GM18909 (cell line): ENCODE results near the gene OR5F1.

ENCODE experiments used
- ATAC-seq: cut with Tn5 transposase; IDR thresholded peaks from one replicate; pipeline ENCODE4 v1.9.1; 2021; ENCODE audit warnings: mild to moderate bottlenecking; ENCODE audit not compliant: unreplicated experiment, poor library complexity

OR5F1 gene

DNA sequence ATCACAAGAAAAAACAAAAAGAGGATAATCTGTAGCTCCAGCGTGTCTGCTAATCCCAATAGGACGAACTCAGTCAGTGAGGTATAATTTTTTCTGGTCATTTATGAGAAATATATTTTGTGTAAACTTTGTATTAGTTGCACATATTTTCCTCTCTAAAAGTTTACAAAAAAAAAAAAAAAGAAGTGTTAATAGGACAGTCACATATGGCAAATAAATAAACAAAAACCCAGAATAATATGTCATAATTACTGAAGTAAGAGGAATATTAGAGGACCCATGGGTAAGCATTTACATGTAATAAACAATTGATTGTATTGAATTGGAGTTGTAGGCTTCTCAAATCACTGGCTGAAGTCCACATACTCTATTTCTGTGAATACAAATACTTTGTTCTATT lies at the start of gene OR5F1:
Gene OR5F1 (minus strand): TSS at position 101 of the 400 bp plus-strand sequence. CDS start 0 bp downstream, at position 101.
- no peak for ATAC-seq

DNA sequence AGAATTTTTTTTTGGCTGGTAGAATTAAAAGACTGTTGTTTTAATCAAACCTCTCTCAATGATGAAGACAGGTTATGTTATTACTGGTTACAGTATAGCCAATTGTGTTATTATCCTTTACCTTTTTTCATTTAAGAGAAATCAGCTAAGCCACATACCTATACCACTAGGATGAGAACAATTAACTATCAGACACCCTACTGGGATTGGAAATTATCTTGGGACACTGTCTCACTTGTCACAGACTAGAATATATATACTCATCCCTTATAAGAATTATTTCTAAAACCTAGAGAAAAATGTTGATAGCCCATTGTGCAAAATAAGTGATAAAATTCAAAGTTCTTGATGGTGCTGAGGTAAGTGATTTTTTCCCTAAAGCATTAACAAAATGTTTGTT lies 32.9 kb upstream of the OR5F1 start, which contains the start of gene OR5AS1:
Gene OR5AS1 (plus strand): TSS at position 301 of the 400 bp plus-strand sequence. CDS start 2,765 bp downstream, outside the sequence.
- no peak for ATAC-seq

DNA sequence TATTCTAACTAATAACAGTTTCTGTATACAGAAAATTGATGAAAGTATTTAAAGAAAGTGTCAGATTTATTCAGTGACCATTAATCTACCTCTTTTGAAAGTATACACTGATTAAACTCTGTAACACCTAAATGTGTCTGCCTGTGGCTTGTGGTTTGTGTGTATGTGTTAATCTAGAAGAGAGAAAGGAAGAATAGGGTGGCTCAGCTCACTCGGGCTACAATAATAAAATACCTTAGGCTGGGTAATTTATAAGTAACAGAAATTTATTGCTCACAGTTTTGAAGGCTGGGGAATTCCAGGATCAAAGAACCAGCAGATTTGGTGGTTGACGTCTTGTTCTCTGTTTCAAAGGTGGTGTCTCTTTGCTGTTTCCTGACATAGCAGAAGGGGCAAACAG lies 19.4 kb upstream of the OR5F1 start:
- no peak for ATAC-seq

DNA sequence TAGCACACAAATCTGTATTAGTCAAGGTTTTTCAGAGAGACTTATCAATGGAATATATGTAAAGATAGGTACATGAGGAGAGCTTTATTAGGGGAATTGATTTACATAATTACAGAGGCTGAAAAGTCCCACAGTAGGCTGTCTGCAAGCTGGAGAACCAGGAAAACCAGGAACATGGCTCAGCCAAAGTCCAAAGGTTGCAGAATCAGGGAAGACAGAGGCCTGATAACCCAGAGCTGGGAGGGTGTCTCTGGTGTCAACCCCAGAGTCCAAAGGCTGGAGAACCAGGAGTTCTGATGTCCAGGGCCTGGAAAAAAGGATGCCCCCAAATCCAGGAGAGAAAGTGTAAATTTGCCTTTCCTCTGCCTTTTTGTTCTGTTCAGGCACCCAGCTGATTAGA lies 16.3 kb upstream of the OR5F1 start:
- no peak for ATAC-seq

DNA sequence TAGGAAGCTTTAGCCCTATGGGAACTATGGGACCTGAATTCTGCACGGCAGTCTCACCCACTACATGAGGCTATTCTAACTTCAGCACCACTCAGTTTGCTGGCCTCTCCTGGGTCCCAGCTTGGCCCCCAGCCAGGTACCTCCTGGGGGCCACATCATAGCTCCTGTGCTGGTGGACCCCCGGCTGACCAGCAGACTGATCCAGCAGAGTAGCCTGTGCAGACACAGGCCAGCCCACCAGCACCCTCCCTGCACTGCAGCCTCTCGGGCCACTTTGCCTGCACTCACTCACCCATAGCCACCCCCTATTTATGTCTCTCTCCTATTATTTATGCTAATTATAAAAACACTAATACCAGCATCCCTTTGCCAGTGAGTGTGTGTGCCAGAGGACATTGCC lies 23.5 kb downstream of the OR5F1 start:
- ATAC-seq, result no peak

DNA sequence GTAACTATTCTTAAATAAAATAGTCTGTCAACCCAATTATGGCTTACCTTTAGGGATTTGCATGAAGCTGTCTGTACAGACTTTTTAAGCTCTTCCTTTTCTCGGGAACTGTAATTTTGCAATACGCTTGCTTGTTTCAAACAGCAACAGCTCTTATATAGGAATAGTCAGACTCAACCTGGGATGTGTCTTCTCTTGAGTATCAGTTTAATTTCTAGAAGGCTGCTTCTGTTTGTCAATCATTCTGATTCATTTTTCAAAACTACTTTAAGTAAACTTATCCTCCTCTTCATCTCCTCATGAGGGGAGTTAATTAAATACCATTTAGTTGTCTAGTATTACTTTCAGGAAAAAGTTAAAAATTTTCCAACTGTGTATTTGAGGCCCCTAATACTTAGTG lies 24.6 kb downstream of the OR5F1 start, which contains the start of gene OR10AG1:
Gene OR10AG1 (minus strand): TSS at position 101 of the 400 bp plus-strand sequence. CDS start 38 bp downstream, at position 63.
- ATAC-seq, result no peak

DNA sequence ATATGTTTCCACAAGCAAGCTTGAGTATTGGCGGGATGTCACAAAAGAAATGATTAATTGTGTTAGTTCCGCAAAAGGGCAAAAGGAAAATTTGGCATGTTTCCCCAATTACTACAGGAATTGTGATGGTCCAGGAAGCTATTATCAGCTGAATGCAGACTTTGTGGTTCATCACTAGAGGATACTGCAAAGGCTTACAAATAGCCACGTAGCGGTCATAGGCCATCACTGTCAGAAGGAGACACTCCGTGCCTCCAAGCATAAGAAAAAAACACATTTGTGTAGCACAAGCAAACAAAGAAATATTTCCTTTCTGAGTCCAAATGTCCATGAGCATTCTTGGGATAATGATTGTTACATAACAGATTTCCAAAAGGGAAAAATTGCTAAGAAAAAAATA lies 26.5 kb downstream of the OR5F1 start:
- ATAC-seq, result no peak

DNA sequence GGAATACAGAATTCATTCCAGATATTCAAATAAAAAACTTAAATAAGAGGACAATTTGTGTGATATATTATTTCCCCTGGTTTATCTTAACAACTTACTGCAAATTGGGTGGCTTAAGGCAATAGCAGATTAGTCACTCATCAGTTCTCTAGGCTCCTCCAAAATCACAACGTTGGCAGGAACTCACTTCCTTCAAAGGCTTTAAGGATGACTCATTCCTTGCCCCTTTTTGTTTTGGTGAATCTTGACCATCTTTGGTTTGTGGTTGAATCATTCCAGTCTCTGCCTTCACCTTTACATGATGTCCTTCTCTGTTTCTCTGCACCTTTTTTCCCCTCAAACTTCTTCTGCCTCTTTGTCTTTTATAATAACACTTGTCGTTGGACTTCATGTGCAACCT lies 28.0 kb downstream of the OR5F1 start:
- no peak for ATAC-seq

DNA sequence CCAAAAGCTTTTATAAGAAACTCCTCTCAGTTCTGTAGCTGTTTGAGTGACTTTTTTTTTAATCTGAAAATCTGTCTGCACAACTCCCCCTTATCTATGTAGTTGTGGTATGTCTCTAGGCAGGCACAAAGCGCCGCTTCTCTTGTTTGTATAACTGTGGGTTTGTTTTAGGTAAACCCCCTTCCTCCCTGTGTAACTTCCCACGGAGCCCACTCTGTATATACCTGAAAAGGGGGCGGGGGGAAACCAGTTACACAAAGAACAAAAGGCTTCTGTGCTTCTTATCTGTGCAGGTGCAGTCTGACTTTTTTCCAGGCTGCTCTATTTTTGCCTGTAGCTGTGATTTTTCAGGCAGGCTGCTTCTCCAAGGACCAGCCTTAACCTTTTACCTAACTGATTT lies 37.9 kb downstream of the OR5F1 start:
- ATAC-seq, result no peak

DNA sequence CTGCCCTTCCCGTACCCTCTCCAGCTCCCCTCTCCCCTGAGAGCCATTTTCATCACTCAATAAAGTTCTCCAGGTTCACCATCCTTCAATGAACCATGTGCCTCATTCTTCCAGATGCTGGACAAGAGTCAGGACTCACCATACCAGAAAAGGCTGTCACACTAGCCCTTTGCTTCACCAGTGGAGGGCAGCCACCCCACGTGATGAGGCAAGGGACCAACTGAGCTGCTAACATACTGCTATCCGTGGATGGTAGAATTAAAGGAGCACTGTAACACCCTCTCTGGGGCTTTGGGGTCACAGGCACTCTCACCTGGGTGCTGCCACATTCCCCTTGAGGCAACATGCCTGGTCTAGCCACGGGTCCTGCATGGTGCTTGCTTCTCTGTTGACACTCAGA lies 45.1 kb downstream of the OR5F1 start:
- ATAC-seq, result no peak
